Activated T-helper 17 cell treated with anti-CD3 and anti-CD28 coated beads, Interleukin-2, amount 50 U/mL, for 72 hours (primary cell): ENCODE results near the gene PLEKHM1. TPM values are rescaled to one million over a fixed set of nuclear protein-coding genes. Genes with fewer than 3 reads are reported as not detected.

ENCODE experiments used
- ATAC-seq: fragments of 150-1000 bp; cut with Tn5 transposase; replicated peaks from 2 replicates; pipeline ENCODE4 v1.10.0; 2021; ENCODE audit warnings: mild to moderate bottlenecking, moderate library complexity
- H3K27ac Mint-ChIP-seq: one replicate; pipeline ENCODE4 v1.8.0; 2022; ENCODE audit warnings: mixed read lengths
- H3K27me3 Mint-ChIP-seq: one replicate; pipeline ENCODE4 v1.8.0; 2022; ENCODE audit warnings: mixed read lengths
- H3K36me3 Mint-ChIP-seq: one replicate; pipeline ENCODE4 v1.8.0; 2022; ENCODE audit warnings: low read depth, mild to moderate bottlenecking, mixed read lengths
- H3K4me1 Mint-ChIP-seq: one replicate; pipeline ENCODE4 v1.8.0; 2022; ENCODE audit warnings: mixed read lengths
- H3K4me3 Mint-ChIP-seq: one replicate; pipeline ENCODE4 v1.8.0; 2022; ENCODE audit warnings: mild to moderate bottlenecking, mixed read lengths
- H3K9me3 Mint-ChIP-seq: one replicate; pipeline ENCODE4 v1.8.0; 2022; ENCODE audit warnings: mixed read lengths
- total RNA-seq, 2 donors: library from RNA; stranded (reverse); gene quantifications; one replicate each; pipeline ENCODE4 v1.2.3, GENCODE V29; 2022

Gene PLEKHM1
- total RNA-seq, 2 donors from 2014 or later: 29.5 to 31.2 TPM

DNA sequence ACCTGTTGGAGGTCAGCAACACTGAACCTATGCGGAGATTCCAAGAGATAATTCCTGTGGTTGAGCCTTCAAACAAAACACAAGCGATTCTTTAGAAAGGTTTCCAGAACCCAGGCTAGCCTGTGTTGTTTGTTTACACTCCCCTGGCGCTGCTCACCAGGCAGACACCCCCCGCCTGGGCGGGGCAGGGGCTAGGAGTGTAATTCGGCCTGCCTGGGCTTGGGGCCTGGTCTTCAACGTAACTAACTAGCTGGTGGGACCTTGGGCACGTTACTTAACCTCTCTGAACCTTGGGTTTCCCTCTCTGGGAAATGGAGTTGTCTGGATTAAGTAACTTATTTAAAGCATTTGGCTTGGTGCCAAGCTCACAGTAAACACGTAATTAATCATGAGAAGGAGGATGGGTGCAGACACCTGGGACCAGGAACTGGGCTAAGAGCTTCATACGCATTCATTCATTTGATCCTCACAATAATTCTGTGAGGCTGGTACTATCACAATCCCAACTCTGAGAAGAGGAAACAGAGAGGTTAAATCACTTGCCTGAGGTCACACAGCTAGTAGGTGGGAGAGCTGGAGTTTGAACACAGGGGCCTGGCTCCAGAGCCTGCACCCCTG, 50.3 kb downstream of the PLEKHM1 start:
- Mint-ChIP-seq H3K9me3 (no peaks in the 10 kb centered on the region), H3K4me1 (no peaks in the 10 kb centered on the region), H3K4me3 (no peak overlapping the region), H3K27me3 (no peaks in the 10 kb centered on the region), H3K27ac (peak overlapping the region; percentile 73), H3K36me3 (peaks cover 15% of the 10 kb centered on the region)
- ATAC-seq: peak; percentile 21

- no peak overlapping the region for H3K4me3 Mint-ChIP-seq
- no peaks in the 10 kb centered on the region for H3K4me1 Mint-ChIP-seq
- H3K36me3 Mint-ChIP-seq: peaks cover 10% of the 10 kb centered on the region
- no peaks in the 10 kb centered on the region for H3K27me3 Mint-ChIP-seq
- H3K27ac Mint-ChIP-seq: no peak overlapping the region
- ATAC-seq: no peak
- no peaks in the 10 kb centered on the region for H3K9me3 Mint-ChIP-seq
Observed at GRCh38 chr17:45438931-45439610, 51.5 kb downstream of the PLEKHM1 start.

DNA sequence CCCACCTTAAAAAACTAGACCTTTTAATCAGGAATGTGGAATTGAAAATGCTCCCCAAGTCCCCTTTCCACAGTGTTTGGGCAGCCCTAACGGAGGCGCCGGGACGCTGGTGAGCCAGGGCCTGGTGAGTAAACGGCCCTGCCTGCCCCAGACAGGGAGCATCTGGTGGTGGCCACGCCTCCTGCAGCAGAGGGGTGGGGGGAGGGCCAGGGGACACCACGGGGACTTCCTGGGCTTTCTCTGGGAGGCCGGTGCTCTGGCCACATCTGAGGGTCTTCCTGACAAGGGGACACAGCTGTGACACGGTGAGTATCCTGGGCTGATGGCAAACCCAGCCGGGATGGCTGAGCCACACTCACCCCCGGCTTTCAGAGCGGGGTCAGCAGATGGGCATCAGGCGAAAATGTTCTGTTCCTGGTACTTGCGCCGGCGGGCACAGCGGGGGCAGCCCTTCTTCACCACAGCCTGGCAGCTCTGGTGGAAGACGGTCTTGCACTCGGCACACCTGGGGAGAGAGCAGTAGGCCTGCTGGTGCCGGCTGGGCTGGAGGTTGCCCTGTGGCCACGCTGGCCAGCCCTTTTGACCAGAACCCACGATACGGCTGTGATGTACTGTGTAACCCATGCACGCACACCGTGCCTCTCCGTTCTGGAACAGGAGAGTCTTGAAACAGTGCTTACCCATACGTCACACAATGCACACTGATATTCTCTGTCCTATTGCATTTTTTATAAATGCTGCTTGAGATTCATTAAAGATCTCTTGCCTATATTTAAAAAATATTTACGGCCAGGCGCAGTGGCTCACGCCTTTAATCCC, 52.8 kb downstream of the PLEKHM1 start:
- H3K4me3 Mint-ChIP-seq: no peak overlapping the region
- no peak for ATAC-seq

DNA sequence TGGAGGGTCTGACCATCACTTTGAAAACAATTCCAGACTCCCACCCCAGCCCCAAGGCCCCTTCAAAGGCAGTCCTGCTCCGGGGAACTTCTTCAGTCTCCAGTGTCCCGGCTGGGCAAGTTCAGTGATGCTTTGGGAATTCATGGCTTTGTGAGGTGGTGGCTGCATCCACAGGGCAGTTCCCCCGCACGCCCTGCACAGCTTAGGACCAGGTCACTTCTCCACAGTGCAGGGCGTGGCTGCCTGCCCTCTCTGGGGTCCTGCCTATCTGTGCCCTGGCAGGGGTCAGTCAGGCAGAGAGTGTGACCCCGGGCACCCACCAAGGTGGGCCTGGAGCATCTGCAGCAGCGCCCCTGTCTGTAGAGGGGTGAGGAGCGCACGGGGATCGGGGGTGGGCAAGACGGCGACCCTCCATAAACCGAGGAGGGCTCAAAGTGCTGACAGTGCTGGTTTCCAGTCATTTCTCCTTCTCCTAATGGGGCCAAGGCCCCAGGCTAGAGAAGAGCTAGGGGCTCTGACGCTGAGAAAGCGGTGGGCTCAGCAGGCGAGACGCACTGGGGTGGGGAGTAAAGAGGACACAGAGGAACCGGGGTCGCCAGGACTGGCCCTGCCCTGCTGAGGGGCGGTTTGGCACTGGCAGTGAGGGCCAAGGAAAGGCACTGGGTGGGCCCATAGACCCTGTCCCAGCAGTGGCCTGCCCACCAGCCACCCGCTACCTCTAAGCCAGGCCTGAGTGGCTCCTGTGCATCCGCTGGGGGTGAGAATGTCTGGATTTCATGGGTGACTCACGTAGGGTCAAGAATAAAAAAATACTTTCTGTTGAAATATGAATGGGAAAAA, 53.7 kb downstream of the PLEKHM1 start:
- no peak overlapping the region for H3K27ac Mint-ChIP-seq
- H3K36me3 Mint-ChIP-seq: peaks cover 10% of the 10 kb centered on the region
- ATAC-seq: no peak
- H3K4me3 Mint-ChIP-seq: no peak overlapping the region
- H3K27me3 Mint-ChIP-seq: no peaks in the 10 kb centered on the region
- no peaks in the 10 kb centered on the region for H3K9me3 Mint-ChIP-seq
- H3K4me1 Mint-ChIP-seq: no peaks in the 10 kb centered on the region

More for the DNA sequence above, 52.8 kb downstream of the PLEKHM1 start:
- no peaks in the 10 kb centered on the region for H3K27me3 Mint-ChIP-seq
- no peak overlapping the region for H3K27ac Mint-ChIP-seq
- no peaks in the 10 kb centered on the region for H3K4me1 Mint-ChIP-seq
- H3K36me3 Mint-ChIP-seq: peaks cover 10% of the 10 kb centered on the region
- no peaks in the 10 kb centered on the region for H3K9me3 Mint-ChIP-seq

- H3K27me3 Mint-ChIP-seq: no peaks in the 10 kb centered on the region
- no peaks in the 10 kb centered on the region for H3K9me3 Mint-ChIP-seq
- no peak overlapping the region for H3K4me3 Mint-ChIP-seq
- no peak for ATAC-seq
- H3K4me1 Mint-ChIP-seq: no peaks in the 10 kb centered on the region
- H3K27ac Mint-ChIP-seq: no peak overlapping the region
- H3K36me3 Mint-ChIP-seq: peaks cover 10% of the 10 kb centered on the region
Observed at GRCh38 chr17:45436161-45436560, 54.4 kb downstream of the PLEKHM1 start.

GRCh38 chr17:45435481-45435880, 55.0 kb downstream of the PLEKHM1 start:
- peak overlapping the region; percentile 46 for H3K27ac Mint-ChIP-seq

GRCh38 chr17:45433159-45433535, 57.4 kb downstream of the PLEKHM1 start:
- Mint-ChIP-seq H3K4me1 (no peaks in the 10 kb centered on the region), H3K27ac (no peak overlapping the region)
- ATAC-seq: no peak

More at GRCh38 chr17:45435481-45435880, 55.0 kb downstream of the PLEKHM1 start:
- Mint-ChIP-seq H3K27me3 (no peaks in the 10 kb centered on the region), H3K4me1 (no peaks in the 10 kb centered on the region), H3K36me3 (peaks cover 10% of the 10 kb centered on the region), H3K4me3 (no peak overlapping the region), H3K9me3 (no peaks in the 10 kb centered on the region)
- no peak for ATAC-seq

DNA sequence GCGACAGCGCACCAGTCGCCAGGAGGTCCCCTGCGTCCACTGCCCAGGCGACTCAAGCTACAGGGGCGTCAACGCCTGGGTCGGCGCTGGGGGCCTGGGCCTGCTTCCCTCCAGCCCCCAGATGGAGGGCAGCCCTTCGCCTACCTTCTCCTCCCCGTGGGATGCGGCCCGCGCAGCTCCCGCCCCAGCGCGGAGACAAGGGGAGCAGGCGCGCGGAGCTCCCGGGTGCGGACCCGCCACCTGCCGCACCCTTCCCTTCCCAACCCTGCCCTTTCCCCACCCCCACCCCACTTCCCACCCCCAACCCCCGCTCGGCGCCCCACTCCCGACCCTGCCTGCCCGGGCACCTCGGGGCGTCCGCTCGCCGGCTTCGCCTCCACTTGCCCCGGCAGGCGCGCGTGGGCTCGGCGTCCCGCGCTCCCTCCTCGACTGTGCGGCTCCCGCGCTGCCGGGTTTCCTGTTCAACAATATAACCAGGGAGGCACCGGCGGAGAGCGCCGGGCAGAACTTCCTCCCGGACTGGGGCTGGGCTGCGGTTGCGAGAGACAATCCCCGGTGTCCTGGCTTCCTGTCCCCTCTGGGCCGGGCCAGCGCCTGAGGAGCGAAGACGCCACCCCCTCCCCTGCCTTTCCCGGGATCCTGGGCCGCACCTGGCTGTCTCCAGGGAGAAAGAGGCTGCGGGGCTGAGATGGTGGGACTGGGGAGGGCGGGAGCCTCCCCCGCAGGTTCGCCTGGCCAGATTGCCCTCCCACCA, 57.9 kb downstream of the PLEKHM1 start, which contains the start of gene ARHGAP27:
Gene ARHGAP27 (minus strand): TSS at position 466 of the 754 bp plus-strand sequence. CDS start 2,591 bp downstream, outside the sequence.
- ATAC-seq: no peak
- Mint-ChIP-seq H3K27ac (no peak within 1 kb of the TSS), H3K4me1 (no peaks in the 10 kb centered on the region), H3K9me3 (no peaks in the 10 kb centered on the region), H3K4me3 (peak within 1 kb of the TSS; percentile 81), H3K27me3 (no peaks in the 10 kb centered on the region), H3K36me3 (no peaks in the 10 kb centered on the region)

More at GRCh38 chr17:45433159-45433535, 57.4 kb downstream of the PLEKHM1 start:
- Mint-ChIP-seq H3K36me3 (no peaks in the 10 kb centered on the region), H3K9me3 (no peaks in the 10 kb centered on the region), H3K27me3 (no peaks in the 10 kb centered on the region), H3K4me3 (peak overlapping the region; percentile 81)

GRCh38 chr17:45431531-45432404, 58.8 kb downstream of the PLEKHM1 start:
- Mint-ChIP-seq H3K4me3 (peak overlapping the region; percentile 81), H3K27me3 (no peaks in the 10 kb centered on the region), H3K27ac (peak overlapping the region; percentile 65), H3K36me3 (no peaks in the 10 kb centered on the region), H3K4me1 (no peaks in the 10 kb centered on the region), H3K9me3 (no peaks in the 10 kb centered on the region)
- peak; percentile 88 for ATAC-seq

GRCh38 chr17:45430738-45431530, 59.6 kb downstream of the PLEKHM1 start:
- no peaks in the 10 kb centered on the region for H3K27me3 Mint-ChIP-seq
- ATAC-seq: peak; percentile 37
- peak overlapping the region; percentile 81 for H3K4me3 Mint-ChIP-seq
- peak overlapping the region; percentile 65 for H3K27ac Mint-ChIP-seq
- H3K9me3 Mint-ChIP-seq: no peaks in the 10 kb centered on the region
- no peaks in the 10 kb centered on the region for H3K4me1 Mint-ChIP-seq
- H3K36me3 Mint-ChIP-seq: no peaks in the 10 kb centered on the region

DNA sequence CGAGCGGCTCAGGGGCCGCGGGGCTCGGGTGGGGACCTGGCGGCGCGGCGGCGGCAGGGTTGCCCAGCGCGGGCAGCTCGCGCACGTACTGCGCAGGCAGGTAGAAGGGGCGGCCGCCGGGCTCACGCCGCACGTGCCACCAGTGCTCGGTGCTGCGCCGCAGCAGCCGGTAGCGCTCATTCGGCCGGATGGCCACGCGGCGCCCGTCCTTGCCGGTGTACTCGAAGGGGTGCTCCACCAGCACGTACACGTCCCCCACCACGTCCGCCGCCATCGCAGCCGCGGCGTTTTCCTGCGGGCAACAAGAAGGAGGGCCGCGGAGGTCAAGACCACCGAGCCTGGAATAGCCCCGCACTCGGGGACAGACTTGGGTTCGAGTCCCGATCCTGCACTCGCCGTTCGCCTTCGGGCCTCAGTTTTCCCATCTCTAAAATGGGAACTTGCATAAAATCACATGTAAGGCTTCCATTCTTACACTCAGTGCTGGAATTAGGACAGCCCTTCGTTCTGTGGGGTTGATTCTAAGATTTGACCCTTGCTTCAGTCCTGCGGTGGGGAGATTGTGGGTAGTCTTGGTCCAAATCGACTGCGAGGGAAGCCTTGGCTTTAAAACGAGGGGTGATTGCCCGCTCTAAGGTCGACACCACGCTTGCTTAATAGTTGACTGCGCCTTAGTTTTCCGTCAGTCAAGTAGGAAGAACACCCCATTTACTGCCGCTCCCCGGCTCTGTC, 60.3 kb downstream of the PLEKHM1 start:
- Mint-ChIP-seq H3K36me3 (no peaks in the 10 kb centered on the region), H3K27me3 (no peaks in the 10 kb centered on the region), H3K4me1 (no peaks in the 10 kb centered on the region), H3K27ac (no peak overlapping the region), H3K9me3 (no peaks in the 10 kb centered on the region), H3K4me3 (peak overlapping the region; percentile 81)
- no peak for ATAC-seq
